Measurements from ENCODE around the gene SAPCD2.

Gene SAPCD2

DNA sequence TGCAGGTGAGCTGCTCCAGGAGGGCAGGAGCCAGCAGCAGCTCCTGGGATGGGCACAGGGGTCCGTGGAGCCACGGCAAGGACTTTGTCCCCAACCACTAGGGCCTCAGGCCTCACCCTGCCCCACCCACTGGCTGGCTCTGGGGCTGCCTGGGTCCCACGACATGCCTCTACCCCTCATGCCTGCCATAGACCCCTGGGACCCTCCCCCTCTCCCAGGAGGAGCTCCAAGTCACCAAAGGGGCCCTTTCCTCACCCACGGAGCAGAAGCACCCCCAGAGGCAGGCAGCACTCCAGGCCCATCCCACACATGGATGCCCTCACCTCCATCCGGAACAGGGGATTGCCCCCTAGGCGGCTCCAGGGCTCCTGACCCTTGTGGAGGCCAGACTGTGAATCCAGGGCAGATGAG, 48.8 kb downstream of the SAPCD2 start:
- Histone ChIP-seq H3K4me1 (ENCODE audit: control insufficient read depth, insufficient read depth, low read length) (peaks cover 3% of the 10 kb centered on the region), H3K27ac (ENCODE audit: low read length) (no peak overlapping the region), H3K27me3 (ENCODE audit: control insufficient read depth, insufficient read depth, low read length) (no peaks in the 10 kb centered on the region), H3K36me3 (ENCODE audit: control insufficient read depth, insufficient read depth, low read length) (no peaks in the 10 kb centered on the region; the same call in 1 of the 2 replicates), H3K4me3 (ENCODE audit: low read length) (no peak overlapping the region), H3K9me3 (ENCODE audit: control insufficient read depth, insufficient read depth, low read length) (no peaks in the 10 kb centered on the region)
- WGBS (ENCODE audit: insufficient coverage, insufficient read length), result no CpG with 5 or more reads among the region's 6 CpGs
- no peak for DNase-seq (ENCODE audit: low read depth, low spot score)

DNA sequence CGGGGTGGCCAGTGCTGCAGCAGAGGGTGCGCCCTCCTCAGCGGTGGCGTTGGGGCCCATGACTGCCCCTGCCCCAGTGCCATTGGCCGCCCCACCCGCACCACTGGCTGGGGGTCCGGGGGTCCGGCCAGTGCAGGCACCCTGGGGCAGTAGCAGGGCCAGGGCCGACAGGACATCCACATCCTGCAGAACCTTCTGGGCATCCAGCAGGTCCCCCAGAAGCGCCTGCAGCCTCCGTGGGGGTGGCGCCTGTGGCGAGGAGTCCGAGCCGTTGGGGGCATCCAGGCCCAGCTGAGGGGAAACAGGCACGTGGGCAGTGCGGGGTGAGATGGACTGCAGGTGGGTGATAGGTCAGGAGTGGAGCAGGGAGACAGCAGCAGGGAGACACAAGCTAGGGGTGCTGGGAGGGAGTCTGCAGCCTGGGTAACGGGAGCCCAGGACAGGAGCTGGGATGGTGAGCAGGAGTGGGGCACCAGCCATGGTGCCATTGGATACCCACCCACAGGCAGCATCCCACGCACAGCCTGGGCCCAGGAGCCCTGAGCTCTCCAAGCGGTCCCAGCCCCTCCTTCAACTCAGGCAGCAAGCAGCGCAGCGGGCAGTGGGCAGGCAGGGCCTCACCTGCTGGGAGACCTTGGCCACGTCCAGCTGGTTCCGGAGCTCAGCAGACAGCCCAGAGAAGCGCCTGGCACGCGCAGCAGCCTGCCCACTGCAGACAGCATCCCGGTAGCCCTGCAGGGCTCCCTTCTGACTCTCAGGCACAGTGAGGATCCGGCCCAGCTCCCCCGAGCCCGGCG, 49.4 kb downstream of the SAPCD2 start:
- peaks cover 3% of the 10 kb centered on the region for H3K4me1 ChIP-seq (ENCODE audit: control insufficient read depth, insufficient read depth, low read length)
- no CpG with 5 or more reads among the region's 32 CpGs for WGBS (ENCODE audit: insufficient coverage, insufficient read length)
- no peaks in the 10 kb centered on the region for H3K27me3 ChIP-seq (ENCODE audit: control insufficient read depth, insufficient read depth, low read length)
- DNase-seq (ENCODE audit: low read depth, low spot score), result no peak
- no peak overlapping the region for H3K27ac ChIP-seq (ENCODE audit: low read length)
- no peaks in the 10 kb centered on the region; the same call in 1 of the 2 replicates for H3K36me3 ChIP-seq (ENCODE audit: control insufficient read depth, insufficient read depth, low read length)
- H3K9me3 ChIP-seq (ENCODE audit: control insufficient read depth, insufficient read depth, low read length), result no peaks in the 10 kb centered on the region
- no peak overlapping the region for H3K4me3 ChIP-seq (ENCODE audit: low read length)

DNA sequence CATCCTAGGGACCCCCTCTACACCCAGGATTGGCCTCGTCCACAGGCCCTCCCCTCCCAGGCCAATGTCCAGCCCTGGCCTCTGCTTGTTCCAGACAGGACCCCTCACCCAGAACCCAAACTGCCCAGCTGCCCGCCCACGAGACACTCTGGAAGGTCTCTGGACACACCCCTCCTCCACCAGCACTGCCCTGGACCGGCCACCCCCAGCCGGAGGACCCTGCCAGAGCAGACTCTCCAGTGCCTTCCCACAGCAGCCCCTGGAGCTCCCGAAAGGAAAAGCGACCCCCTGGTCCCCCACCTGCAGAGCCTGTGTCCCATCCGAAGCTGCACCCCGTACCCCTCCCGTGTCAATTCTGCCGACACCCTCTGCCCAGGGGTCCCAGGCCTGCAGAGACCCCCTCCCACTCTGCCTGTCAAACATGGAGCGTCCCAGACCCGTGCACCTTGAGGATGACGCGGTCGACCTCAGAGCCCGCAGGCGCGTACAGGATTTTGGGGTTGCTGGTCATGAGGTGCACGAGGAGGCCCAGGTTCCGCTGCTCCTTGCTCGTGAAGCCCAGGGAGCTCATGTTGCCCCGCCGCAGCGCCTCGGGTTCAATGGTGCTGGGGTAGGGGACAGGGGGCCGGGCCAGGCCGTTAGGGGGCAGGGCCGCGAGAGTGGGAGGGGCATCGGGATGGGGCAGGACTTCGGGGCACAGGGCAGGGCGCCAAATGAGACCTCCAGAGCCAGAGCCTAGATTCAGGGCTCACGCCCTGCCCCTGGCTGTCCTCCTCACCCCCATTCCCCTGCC, 50.3 kb downstream of the SAPCD2 start:
- no CpG with 5 or more reads among the region's 34 CpGs for whole genome bisulfite sequencing (ENCODE audit: insufficient coverage, insufficient read length)
- no peak for DNase-seq (ENCODE audit: low read depth, low spot score)
- Histone ChIP-seq H3K9me3 (ENCODE audit: control insufficient read depth, insufficient read depth, low read length) (no peaks in the 10 kb centered on the region), H3K4me1 (ENCODE audit: control insufficient read depth, insufficient read depth, low read length) (peaks cover 3% of the 10 kb centered on the region), H3K27ac (ENCODE audit: low read length) (no peak overlapping the region), H3K4me3 (ENCODE audit: low read length) (no peak overlapping the region), H3K27me3 (ENCODE audit: control insufficient read depth, insufficient read depth, low read length) (no peaks in the 10 kb centered on the region), H3K36me3 (ENCODE audit: control insufficient read depth, insufficient read depth, low read length) (no peaks in the 10 kb centered on the region)

DNA sequence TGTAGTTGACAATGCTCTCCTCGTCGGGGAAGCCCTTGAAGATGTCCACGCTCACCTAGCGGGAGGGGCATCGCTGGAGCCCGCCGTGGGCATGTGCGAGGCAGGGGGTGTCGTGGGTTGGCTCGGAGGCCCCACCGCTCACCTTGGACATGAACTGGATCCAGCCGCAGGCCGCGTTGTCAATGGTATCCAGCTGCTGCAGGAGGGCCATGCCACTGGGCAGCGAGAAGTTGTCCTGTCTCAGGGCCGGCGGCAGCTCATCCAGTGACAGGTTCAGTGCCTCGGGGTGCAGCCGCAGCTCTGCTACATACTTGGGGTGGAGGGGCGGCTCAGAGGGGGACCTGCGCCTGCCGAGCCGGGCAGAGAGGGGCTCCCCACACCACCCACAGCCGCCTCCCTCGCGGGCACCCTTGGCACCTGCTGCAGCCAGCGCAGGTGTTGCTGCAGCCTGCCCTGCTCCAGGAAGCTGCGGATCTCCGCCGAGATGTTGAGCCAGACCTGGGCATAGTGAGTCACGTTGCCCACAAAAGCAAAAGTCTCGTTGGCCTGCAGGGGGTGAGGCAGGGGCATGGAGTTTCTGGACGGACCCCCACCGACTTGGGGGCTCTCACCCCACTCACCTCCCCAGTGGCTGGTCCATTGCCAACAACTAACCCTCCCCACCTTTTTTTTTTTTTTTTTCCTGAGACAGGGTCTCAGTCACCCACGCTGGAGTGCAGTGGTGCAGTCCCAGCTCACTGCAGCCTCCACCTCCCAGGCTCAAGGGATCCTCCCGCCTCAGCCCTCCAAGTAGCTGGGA, 51.4 kb downstream of the SAPCD2 start:
- Histone ChIP-seq H3K4me1 (ENCODE audit: control insufficient read depth, insufficient read depth, low read length) (peaks cover 3% of the 10 kb centered on the region), H3K27ac (ENCODE audit: low read length) (no peak overlapping the region), H3K9me3 (ENCODE audit: control insufficient read depth, insufficient read depth, low read length) (no peaks in the 10 kb centered on the region), H3K4me3 (ENCODE audit: low read length) (no peak overlapping the region), H3K36me3 (ENCODE audit: control insufficient read depth, insufficient read depth, low read length) (no peaks in the 10 kb centered on the region), H3K27me3 (ENCODE audit: control insufficient read depth, insufficient read depth, low read length) (no peaks in the 10 kb centered on the region)
- no peak for DNase-seq (ENCODE audit: low read depth, low spot score)
- no CpG with 5 or more reads among the region's 36 CpGs for WGBS (ENCODE audit: insufficient coverage, insufficient read length)

DNA sequence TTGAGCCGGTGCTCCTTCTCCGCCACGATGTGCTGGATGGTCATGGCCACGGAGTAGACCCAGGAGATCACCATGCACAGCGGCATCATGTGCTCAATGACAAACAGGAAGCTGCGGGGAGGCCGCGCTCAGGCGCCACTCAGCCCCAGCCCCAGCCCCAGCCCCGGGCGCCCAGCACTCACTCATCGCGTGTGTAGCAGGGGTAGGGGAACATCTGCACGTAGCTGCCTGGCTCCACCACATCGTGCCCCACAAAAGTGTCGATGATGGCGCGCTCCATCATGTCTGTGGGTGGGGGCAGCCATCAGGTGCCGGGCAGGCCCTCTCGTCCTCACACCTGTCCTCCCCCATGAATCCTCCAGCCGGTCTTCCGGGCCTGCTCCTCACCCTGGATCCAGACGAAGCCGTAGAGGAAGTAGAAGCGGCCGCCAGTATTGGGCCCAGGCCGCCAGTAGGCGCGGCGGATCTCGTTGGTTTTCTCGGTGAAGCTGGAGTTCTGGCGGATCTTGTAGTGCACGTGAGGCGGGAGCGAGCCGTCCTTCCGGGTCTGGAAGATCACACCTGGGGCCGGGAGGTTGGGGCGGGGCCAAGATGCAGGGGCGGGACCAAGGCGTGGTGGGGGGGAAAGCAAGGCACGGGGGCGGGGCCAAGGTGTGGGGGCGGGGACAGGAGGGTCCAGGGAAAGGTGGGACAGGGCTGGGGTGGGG, 52.4 kb downstream of the SAPCD2 start:
- Histone ChIP-seq H3K27ac (ENCODE audit: low read length) (no peak overlapping the region), H3K4me3 (ENCODE audit: low read length) (no peak overlapping the region), H3K9me3 (ENCODE audit: control insufficient read depth, insufficient read depth, low read length) (no peaks in the 10 kb centered on the region), H3K27me3 (ENCODE audit: control insufficient read depth, insufficient read depth, low read length) (no peaks in the 10 kb centered on the region), H3K4me1 (ENCODE audit: control insufficient read depth, insufficient read depth, low read length) (peaks cover 4% of the 10 kb centered on the region), H3K36me3 (ENCODE audit: control insufficient read depth, insufficient read depth, low read length) (no peaks in the 10 kb centered on the region)
- no peak for DNase-seq (ENCODE audit: low read depth, low spot score)
- WGBS (ENCODE audit: insufficient coverage, insufficient read length), result no CpG with 5 or more reads among the region's 45 CpGs

DNA sequence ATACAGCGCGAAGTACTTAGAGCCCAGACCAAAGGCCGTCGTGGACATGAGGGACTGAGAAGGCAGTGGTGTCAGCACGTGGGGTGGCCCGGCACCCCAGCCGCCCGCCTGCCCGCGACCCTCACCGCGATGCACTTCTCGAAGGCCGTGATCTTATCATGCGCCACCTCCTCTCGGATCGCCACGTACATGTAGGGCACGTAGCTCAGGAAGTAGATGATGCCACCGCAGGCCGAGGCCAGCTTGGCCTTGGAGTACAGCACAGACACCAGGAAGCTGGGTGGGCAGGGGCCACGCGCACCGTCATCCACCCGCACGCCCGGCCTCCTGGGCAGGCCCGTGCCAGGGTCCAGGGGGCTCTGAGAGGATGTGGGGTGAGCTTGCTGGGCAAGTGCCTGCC, 53.3 kb downstream of the SAPCD2 start:
- no peak overlapping the region for H3K4me3 ChIP-seq (ENCODE audit: low read length)
- peaks cover 2% of the 10 kb centered on the region; the same call in 1 of the 2 replicates for H3K4me1 ChIP-seq (ENCODE audit: control insufficient read depth, insufficient read depth, low read length)
- no CpG with 5 or more reads among the region's 28 CpGs for WGBS (ENCODE audit: insufficient coverage, insufficient read length)
- H3K36me3 ChIP-seq (ENCODE audit: control insufficient read depth, insufficient read depth, low read length), result no peaks in the 10 kb centered on the region
- no peaks in the 10 kb centered on the region for H3K9me3 ChIP-seq (ENCODE audit: control insufficient read depth, insufficient read depth, low read length)
- H3K27me3 ChIP-seq (ENCODE audit: control insufficient read depth, insufficient read depth, low read length), result no peaks in the 10 kb centered on the region
- no peak overlapping the region for H3K27ac ChIP-seq (ENCODE audit: low read length)
- no peak for DNase-seq (ENCODE audit: low read depth, low spot score)

DNA sequence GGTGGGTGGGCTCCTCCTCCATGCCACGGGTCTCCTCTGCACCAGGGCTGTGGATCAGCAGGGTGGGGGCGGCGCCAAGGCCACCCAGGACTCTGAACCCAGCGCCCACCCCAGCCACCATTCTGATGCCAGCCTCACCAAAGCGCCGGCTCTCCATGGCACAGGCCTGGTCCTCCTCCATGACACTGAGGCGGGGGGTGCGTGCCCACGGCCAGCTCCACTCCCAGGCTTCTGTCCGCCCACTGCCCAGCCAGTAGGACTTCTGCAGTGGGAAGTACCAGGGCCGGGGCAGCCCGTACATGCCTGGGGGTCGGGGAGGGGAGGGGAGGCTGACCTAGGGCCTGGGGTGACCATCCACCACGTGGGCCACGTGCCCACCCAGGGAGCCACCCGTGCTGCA, 53.9 kb downstream of the SAPCD2 start:
- Histone ChIP-seq H3K27ac (ENCODE audit: low read length) (no peak overlapping the region), H3K9me3 (ENCODE audit: control insufficient read depth, insufficient read depth, low read length) (no peaks in the 10 kb centered on the region), H3K4me1 (ENCODE audit: control insufficient read depth, insufficient read depth, low read length) (peaks cover 2% of the 10 kb centered on the region; the same call in 1 of the 2 replicates), H3K36me3 (ENCODE audit: control insufficient read depth, insufficient read depth, low read length) (no peaks in the 10 kb centered on the region), H3K27me3 (ENCODE audit: control insufficient read depth, insufficient read depth, low read length) (no peaks in the 10 kb centered on the region), H3K4me3 (ENCODE audit: low read length) (no peak overlapping the region)
- WGBS (ENCODE audit: insufficient coverage, insufficient read length), result no CpG with 5 or more reads among the region's 16 CpGs
- DNase-seq (ENCODE audit: low read depth, low spot score), result no peak

DNA sequence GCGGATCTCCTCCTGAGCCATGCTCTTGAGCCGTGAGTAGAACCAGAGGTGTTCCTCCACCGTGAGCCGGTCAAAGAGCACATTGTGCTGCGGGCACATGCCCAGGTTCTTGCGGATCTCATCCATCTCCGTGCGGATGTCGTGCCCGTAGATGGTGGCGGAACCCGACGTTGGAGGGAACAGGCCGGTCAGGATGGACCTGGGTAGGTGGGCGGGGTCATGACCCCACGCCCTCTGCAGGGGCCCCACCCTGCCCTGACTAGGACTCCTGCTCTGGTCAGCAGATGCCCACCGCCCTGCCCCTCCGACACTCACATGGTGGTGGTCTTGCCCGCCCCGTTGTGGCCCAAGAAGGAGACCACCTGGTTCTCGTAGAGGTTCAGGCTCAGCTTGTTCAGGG, 54.4 kb downstream of the SAPCD2 start:
- no peaks in the 10 kb centered on the region for H3K36me3 ChIP-seq (ENCODE audit: control insufficient read depth, insufficient read depth, low read length)
- no peaks in the 10 kb centered on the region for H3K9me3 ChIP-seq (ENCODE audit: control insufficient read depth, insufficient read depth, low read length)
- no peaks in the 10 kb centered on the region for H3K27me3 ChIP-seq (ENCODE audit: control insufficient read depth, insufficient read depth, low read length)
- H3K4me1 ChIP-seq (ENCODE audit: control insufficient read depth, insufficient read depth, low read length), result peaks cover 2% of the 10 kb centered on the region; the same call in 1 of the 2 replicates
- H3K4me3 ChIP-seq (ENCODE audit: low read length), result no peak overlapping the region
- DNase-seq (ENCODE audit: low read depth, low spot score), result no peak
- no peak overlapping the region for H3K27ac ChIP-seq (ENCODE audit: low read length)
- no CpG with 5 or more reads among the region's 21 CpGs for WGBS (ENCODE audit: insufficient coverage, insufficient read length)

DNA sequence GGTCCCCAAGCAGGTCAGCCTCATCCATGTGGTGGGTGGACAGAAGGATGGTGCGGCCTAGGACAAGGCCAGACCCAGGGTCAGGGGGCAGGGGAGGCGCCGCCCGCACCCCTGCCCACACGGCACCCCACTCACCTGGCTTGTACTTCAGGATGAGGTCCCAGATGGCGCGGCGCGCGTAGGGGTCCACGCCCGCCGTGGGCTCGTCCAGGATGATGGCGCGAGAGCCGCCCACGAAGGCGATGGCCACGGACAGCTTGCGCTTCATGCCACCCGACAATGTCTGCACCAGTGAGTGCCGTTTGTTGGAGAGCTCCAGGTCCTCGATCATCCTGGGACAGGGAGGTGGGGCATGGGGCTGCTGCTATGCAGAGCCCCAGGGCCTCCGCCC, 54.8 kb downstream of the SAPCD2 start:
- peaks cover 2% of the 10 kb centered on the region; the same call in 1 of the 2 replicates for H3K4me1 ChIP-seq (ENCODE audit: control insufficient read depth, insufficient read depth, low read length)
- DNase-seq (ENCODE audit: low read depth, low spot score), result no peak
- WGBS (ENCODE audit: insufficient coverage, insufficient read length), result no CpG with 5 or more reads among the region's 25 CpGs
- H3K4me3 ChIP-seq (ENCODE audit: low read length), result no peak overlapping the region
- no peak overlapping the region for H3K27ac ChIP-seq (ENCODE audit: low read length)
- no peaks in the 10 kb centered on the region for H3K27me3 ChIP-seq (ENCODE audit: control insufficient read depth, insufficient read depth, low read length)
- no peaks in the 10 kb centered on the region for H3K36me3 ChIP-seq (ENCODE audit: control insufficient read depth, insufficient read depth, low read length)
- no peaks in the 10 kb centered on the region for H3K9me3 ChIP-seq (ENCODE audit: control insufficient read depth, insufficient read depth, low read length)
